Nephron (organoid): ENCODE data around the gene CNTNAP2.

Source experiments
- H3K27ac Mint-ChIP-seq, 3 experiments: 2 replicates each; pipeline ENCODE4 v1.8.0; 2020; ENCODE audit warnings: mixed read lengths in 3 of 3, mild to moderate bottlenecking in 2 of 3, moderate library complexity in 1 of 3
- H3K27me3 Mint-ChIP-seq: 2 replicates; pipeline ENCODE4 v1.8.0; 2021; ENCODE audit warnings: low read depth, mild to moderate bottlenecking, moderate library complexity, mixed read lengths
- H3K36me3 Mint-ChIP-seq: 2 replicates; pipeline ENCODE4 v1.8.0; 2020; ENCODE audit warnings: low read depth, mixed read lengths
- H3K4me1 Mint-ChIP-seq: 2 replicates; pipeline ENCODE4 v1.8.0; 2020; ENCODE audit warnings: mixed read lengths
- H3K4me3 Mint-ChIP-seq, 3 experiments: 2 replicates each; pipeline ENCODE4 v1.8.0; 2020; ENCODE audit warnings: mild to moderate bottlenecking in 3 of 3, mixed read lengths in 3 of 3, moderate library complexity in 2 of 3
- H3K9me3 Mint-ChIP-seq: 2 replicates; pipeline ENCODE4 v1.8.0; 2020; ENCODE audit warnings: mixed read lengths
- TF ChIP-seq, protein P1 (sequence below), 3 experiments: fragments of 200-600 bp; sonication (generic); IDR thresholded peaks; one replicate each; pipeline ENCODE4 v1.5.0; 2021; ENCODE audit warnings: antibody characterized with exemption in 3 of 3; ENCODE audit not compliant: unreplicated experiment in 3 of 3

CNTNAP2 gene

DNA sequence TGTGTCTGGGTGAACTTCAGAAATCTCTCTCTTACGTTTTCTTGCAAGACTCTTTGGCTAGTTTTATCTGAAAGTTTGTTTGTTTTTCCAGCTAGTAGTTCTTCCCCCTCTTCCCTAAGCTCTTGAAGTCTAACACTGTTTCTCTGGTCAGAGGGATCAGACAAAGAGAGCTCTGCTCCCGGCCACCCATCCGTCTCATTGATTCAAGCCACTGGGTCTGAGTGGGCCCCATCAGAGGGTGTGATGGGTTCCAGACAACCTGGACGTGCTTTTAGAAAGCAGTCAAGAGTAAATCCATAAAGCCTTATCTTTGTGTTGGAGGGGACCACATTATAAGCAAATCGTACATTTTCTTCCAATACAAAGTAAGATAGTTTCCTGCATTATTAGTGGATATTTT lies 2231.4 kb downstream of the CNTNAP2 start:
- H3K27ac Mint-ChIP-seq: peak overlapping the region; percentile 44 to 86 (median 70)
- H3K36me3 Mint-ChIP-seq: peaks cover 5% of the 10 kb centered on the region
- peaks cover 12% of the 10 kb centered on the region for H3K4me1 Mint-ChIP-seq
- H3K27me3 Mint-ChIP-seq: peaks cover 13% of the 10 kb centered on the region
- no peaks in the 10 kb centered on the region for H3K9me3 Mint-ChIP-seq
- TF ChIP-seq, protein P1, sequence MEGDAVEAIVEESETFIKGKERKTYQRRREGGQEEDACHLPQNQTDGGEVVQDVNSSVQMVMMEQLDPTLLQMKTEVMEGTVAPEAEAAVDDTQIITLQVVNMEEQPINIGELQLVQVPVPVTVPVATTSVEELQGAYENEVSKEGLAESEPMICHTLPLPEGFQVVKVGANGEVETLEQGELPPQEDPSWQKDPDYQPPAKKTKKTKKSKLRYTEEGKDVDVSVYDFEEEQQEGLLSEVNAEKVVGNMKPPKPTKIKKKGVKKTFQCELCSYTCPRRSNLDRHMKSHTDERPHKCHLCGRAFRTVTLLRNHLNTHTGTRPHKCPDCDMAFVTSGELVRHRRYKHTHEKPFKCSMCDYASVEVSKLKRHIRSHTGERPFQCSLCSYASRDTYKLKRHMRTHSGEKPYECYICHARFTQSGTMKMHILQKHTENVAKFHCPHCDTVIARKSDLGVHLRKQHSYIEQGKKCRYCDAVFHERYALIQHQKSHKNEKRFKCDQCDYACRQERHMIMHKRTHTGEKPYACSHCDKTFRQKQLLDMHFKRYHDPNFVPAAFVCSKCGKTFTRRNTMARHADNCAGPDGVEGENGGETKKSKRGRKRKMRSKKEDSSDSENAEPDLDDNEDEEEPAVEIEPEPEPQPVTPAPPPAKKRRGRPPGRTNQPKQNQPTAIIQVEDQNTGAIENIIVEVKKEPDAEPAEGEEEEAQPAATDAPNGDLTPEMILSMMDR (IDR thresholded peaks at IDR 0.05; ENCODE audit: unreplicated experiment in 3 of 3): no peak
- peak overlapping the region in 1 of 3 experiments; percentile 0 for H3K4me3 Mint-ChIP-seq

DNA sequence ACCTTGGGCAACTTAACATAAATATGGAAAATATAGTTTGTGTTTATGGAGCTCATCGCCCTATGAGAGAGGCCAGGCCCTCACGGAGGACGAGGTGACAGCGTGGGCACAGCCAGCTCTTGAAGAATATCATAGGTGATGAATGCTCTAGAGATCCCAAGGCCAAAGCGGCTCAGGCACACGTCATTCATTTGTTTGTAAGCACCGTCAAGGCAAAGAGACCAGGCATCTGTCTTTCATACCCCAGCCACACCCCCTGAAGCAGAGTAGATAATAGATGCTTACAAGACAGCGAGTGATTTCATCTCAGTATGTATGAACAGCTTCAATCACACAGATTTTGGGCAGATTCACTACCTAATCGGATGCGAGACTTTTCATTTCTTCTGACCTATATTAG lies 2231.9 kb downstream of the CNTNAP2 start:
- H3K27me3 Mint-ChIP-seq: peaks cover 8% of the 10 kb centered on the region
- TF ChIP-seq, protein P1 (IDR thresholded peaks at IDR 0.05; ENCODE audit: unreplicated experiment in 3 of 3): no peak
- peaks cover 5% of the 10 kb centered on the region for H3K36me3 Mint-ChIP-seq
- no peaks in the 10 kb centered on the region for H3K9me3 Mint-ChIP-seq
- H3K4me1 Mint-ChIP-seq: peaks cover 16% of the 10 kb centered on the region
- H3K4me3 Mint-ChIP-seq: no peak overlapping the region
- H3K27ac Mint-ChIP-seq: peak overlapping the region in 1 of 3 experiments; percentile 86

DNA sequence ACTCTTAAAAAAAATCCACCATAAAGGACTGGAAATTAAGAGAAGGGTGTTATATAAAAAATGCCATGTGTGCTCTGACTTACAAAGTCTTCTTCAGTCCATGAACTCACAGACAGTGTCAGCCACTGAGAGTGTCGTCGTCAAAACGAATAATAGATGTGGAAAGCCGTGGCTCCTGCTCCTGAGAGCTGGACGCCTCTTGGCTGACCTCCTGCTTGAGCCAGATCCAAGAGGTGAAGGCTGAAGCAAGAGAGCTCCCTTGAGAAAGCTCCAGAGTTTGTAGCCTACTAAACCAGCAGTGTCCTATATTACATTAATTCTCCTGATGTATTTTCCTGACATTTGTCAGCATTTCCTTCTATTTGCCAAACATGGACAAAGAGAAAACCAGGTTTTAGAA lies 2239.7 kb downstream of the CNTNAP2 start:
- H3K27ac Mint-ChIP-seq: peak overlapping the region in 2 of 3 experiments; percentile 26 to 71

DNA sequence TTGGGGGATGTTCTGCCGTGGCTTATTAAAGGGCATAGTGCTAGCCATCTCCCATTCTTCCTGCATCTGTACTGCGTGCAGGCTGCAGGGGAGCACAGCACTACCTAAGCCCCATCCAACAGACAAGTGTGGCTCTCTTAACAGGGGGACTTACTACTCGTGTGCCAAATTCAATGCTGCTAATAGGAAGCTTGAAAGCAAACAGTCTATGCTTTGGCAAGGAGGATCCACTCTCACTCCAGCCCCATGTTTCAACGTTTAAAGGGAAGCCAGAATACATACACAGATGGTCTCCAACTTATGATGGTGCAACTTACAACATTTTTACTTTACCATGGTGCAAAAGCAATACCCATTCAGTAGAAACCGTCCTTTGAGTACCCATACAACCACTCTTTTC lies 2245.9 kb downstream of the CNTNAP2 start:
- H3K27me3 Mint-ChIP-seq: no peaks in the 10 kb centered on the region
- H3K36me3 Mint-ChIP-seq: peaks cover 6% of the 10 kb centered on the region
- H3K9me3 Mint-ChIP-seq: peaks cover 8% of the 10 kb centered on the region
- H3K4me1 Mint-ChIP-seq: peaks cover 1% of the 10 kb centered on the region
- TF ChIP-seq, protein P1 (IDR thresholded peaks at IDR 0.05; ENCODE audit: unreplicated experiment in 3 of 3): no peak
- H3K27ac Mint-ChIP-seq: no peak overlapping the region
- no peak overlapping the region for H3K4me3 Mint-ChIP-seq

More for the DNA sequence above, 2239.7 kb downstream of the CNTNAP2 start:
- Mint-ChIP-seq H3K9me3 (peaks cover 5% of the 10 kb centered on the region), H3K36me3 (no peaks in the 10 kb centered on the region), H3K27me3 (no peaks in the 10 kb centered on the region), H3K4me3 (peak overlapping the region in 1 of 3 experiments; percentile 4), H3K4me1 (peaks cover 26% of the 10 kb centered on the region)
- TF ChIP-seq, protein P1 (IDR thresholded peaks at IDR 0.05; ENCODE audit: unreplicated experiment in 3 of 3): no peak

DNA sequence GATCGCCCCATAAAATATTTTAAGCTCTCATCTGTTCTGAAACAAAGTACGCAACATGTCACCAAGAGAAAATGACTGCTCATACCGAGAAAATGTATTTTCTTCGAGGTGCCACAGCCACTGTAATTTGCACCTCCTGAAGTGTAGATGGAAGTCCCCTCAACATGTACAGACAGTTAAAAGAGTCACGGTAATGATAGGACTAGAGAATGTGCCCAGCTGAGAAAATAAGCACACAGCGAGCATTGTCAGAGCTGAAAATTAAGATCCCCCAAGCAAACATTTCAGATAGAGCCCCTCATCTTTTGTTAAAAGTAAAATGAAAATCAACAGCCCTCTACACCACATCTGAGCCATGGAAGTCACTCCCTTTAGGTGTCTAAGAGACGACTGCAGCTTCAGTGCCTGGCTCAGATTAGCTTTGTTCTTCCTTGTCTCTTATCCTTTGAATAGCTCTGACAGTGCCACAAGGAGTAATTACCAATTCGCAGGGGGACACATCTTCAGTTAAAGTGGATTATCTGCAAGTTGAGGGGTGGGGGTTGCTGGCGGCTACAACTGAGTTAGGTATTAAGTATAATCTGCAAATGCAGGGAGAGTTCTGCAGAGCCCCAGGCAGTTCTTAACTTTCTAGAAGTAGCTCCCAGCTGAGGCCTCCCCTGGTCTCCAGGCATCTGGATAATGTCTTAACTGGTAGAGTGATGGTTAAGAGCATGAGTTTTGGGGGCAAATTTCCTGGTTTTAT lies 2251.3 kb downstream of the CNTNAP2 start:
- TF ChIP-seq, protein P1 (IDR thresholded peaks at IDR 0.05; ENCODE audit: unreplicated experiment in 3 of 3): no peak
- H3K4me1 Mint-ChIP-seq: peaks cover 5% of the 10 kb centered on the region
- H3K4me3 Mint-ChIP-seq: no peak overlapping the region
- H3K27ac Mint-ChIP-seq: peak overlapping the region in 1 of 3 experiments; percentile 32
- H3K9me3 Mint-ChIP-seq: peaks cover 17% of the 10 kb centered on the region
- peaks cover 6% of the 10 kb centered on the region for H3K36me3 Mint-ChIP-seq
- no peaks in the 10 kb centered on the region for H3K27me3 Mint-ChIP-seq

DNA sequence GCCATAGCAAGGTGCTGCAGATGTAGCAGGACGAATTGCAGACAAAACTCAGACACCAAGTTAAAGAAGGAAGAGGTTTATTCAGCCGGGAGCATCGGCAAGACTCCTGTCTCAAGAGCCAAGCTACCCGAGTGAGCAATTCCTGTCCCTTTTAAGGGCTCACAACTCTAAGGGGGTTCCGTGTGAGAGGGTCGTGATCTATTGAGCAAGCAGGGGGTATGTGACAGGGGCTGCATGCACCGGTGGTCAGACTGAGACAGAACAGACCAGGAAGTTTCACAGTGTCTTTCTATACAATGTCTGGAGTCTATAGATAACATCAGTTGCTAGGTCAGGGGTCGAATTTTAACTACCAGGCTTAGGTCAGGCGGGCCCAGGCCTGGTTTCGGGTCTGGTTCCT lies 2252.0 kb downstream of the CNTNAP2 start:
- Mint-ChIP-seq H3K4me1 (peaks cover 6% of the 10 kb centered on the region), H3K9me3 (peaks cover 17% of the 10 kb centered on the region), H3K27ac (no peak overlapping the region), H3K4me3 (no peak overlapping the region), H3K27me3 (no peaks in the 10 kb centered on the region), H3K36me3 (peaks cover 6% of the 10 kb centered on the region)
- TF ChIP-seq, protein P1 (IDR thresholded peaks at IDR 0.05; ENCODE audit: unreplicated experiment in 3 of 3): no peak
